Thymus (tissue), 11 donors: Measurements from ENCODE around the gene GTPBP6. TPM values are rescaled to one million over a fixed set of nuclear protein-coding genes. Genes with fewer than 3 reads are reported as not detected.
"Not testable (repeated sequence)": the region's sequence is repeated elsewhere in the genome, so short reads cannot be mapped to it uniquely, and the experiment has no call there.

Experiments used
- DNase-seq, 9 donors: peaks; one replicate each; pipeline ENCODE4 v3.0.0-alpha.2; 2013; ENCODE audit warnings: low spot score in 9 of 9, low read depth in 6 of 9, missing footprints in 1 of 9
- H3K27ac ChIP-seq, 2 donors: one replicate each; pipeline ENCODE4 v1.5.1; 2013; ENCODE audit warnings: control low read depth in 1 of 2, low read depth in 1 of 2, low read length in 1 of 2, mild to moderate bottlenecking in 1 of 2, moderate library complexity in 1 of 2
- H3K27me3 ChIP-seq, 2 donors: one replicate each; pipeline ENCODE4 v1.5.1; 2013; ENCODE audit warnings: low read length in 1 of 2; ENCODE audit not compliant: control insufficient read depth in 2 of 2, insufficient read depth in 1 of 2
- H3K36me3 ChIP-seq, 2 donors: one replicate each; pipeline ENCODE4 v1.5.1; 2013; ENCODE audit warnings: low read length in 1 of 2, mild to moderate bottlenecking in 1 of 2, moderate library complexity in 1 of 2; ENCODE audit not compliant: control insufficient read depth in 2 of 2, insufficient read depth in 2 of 2
- H3K4me1 ChIP-seq, 2 donors: one replicate each; pipeline ENCODE4 v1.5.1; 2013; ENCODE audit warnings: low read length in 2 of 2; ENCODE audit not compliant: control insufficient read depth in 2 of 2, insufficient read depth in 2 of 2
- H3K4me3 ChIP-seq, 2 donors: one replicate each; pipeline ENCODE4 v1.5.1; 2013; ENCODE audit warnings: low read length in 2 of 2, control low read depth in 1 of 2, mild to moderate bottlenecking in 1 of 2
- H3K9me3 ChIP-seq, 2 donors: one replicate each; pipeline ENCODE4 v1.5.1; 2013; ENCODE audit warnings: low read length in 1 of 2, mild to moderate bottlenecking in 1 of 2; ENCODE audit not compliant: control insufficient read depth in 2 of 2, insufficient read depth in 1 of 2
- WGBS: extraction: QIAGEN DNeasy Blood & Tissue Kit; methylation state at CpG from one replicate; pipeline ENCODE4 v1.1.7; 2013; 5-methylcytosine and 5-hydroxymethylcytosine counted together
- polyA plus RNA-seq: library from polyadenylated mRNA; stranded (reverse); fragments of 200-250 nt; gene quantifications from one replicate; pipeline ENCODE4 v1.2.3, GENCODE V29; 2013
- total RNA-seq: library from RNA; stranded (reverse); fragments of 120-200 nt; gene quantifications from one replicate; pipeline ENCODE4 v1.2.4, GENCODE V29; 2013
- donor health status: healthy.

The GTPBP6 gene
- total and polyA plus RNA-seq, 2 donors = 26.0 to 64.9 TPM

- no peak overlapping the region for H3K27ac ChIP-seq
- DNase-seq = no peak
- peaks cover 9 to 10% of the 10 kb centered on the region in 2 donors for H3K4me1 ChIP-seq
- no peaks in the 10 kb centered on the region for H3K27me3 ChIP-seq
- peaks cover 3 to 23% of the 10 kb centered on the region in 2 donors for H3K9me3 ChIP-seq
- 98% methylated on average over 39 of the region's 39 CpGs for WGBS
- peaks cover 21 to 43% of the 10 kb centered on the region in 2 donors for H3K36me3 ChIP-seq
- no peak overlapping the region for H3K4me3 ChIP-seq
Measured at GRCh38 chrX:353566-354535, 35.3 kb upstream of the GTPBP6 start.

- Histone ChIP-seq H3K4me1 (peaks cover 5 to 6% of the 10 kb centered on the region in 2 donors), H3K27me3 (no peaks in the 10 kb centered on the region), H3K27ac (no peak overlapping the region), H3K36me3 (peaks cover 19 to 39% of the 10 kb centered on the region in 2 donors), H3K4me3 (no peak overlapping the region), H3K9me3 (peaks cover 2 to 15% of the 10 kb centered on the region in 2 donors)
- WGBS = 98% methylated on average over 39 of the region's 39 CpGs
- no peak for DNase-seq
Measured at GRCh38 chrX:352582-353314, 34.2 kb upstream of the GTPBP6 start.

GRCh38 chrX:352181-352580 is 33.6 kb upstream of the GTPBP6 start:
- H3K27me3 ChIP-seq = no peaks in the 10 kb centered on the region
- peaks cover 2 to 5% of the 10 kb centered on the region in 2 donors for H3K4me1 ChIP-seq
- H3K9me3 ChIP-seq = peaks cover 4 to 20% of the 10 kb centered on the region in 2 donors
- 99% methylated on average over 27 of the region's 27 CpGs for WGBS
- no peak for DNase-seq
- no peak overlapping the region for H3K4me3 ChIP-seq
- no peak overlapping the region for H3K27ac ChIP-seq
- H3K36me3 ChIP-seq = peaks cover 25 to 45% of the 10 kb centered on the region in 2 donors

- DNase-seq = no peak
Measured at GRCh38 chrX:351736-352135, 33.1 kb upstream of the GTPBP6 start.

GRCh38 chrX:351324-351641 is 32.7 kb upstream of the GTPBP6 start:
- WGBS = 93% methylated on average over 11 of the region's 13 CpGs
- H3K9me3 ChIP-seq = peaks cover 13 to 29% of the 10 kb centered on the region in 2 donors
- DNase-seq, H3K4me1 ChIP-seq, H3K27ac ChIP-seq, H3K4me3 ChIP-seq, H3K27me3 ChIP-seq: not testable (repeated sequence)
- H3K36me3 ChIP-seq = peaks cover 31 to 48% of the 10 kb centered on the region in 2 donors

More at GRCh38 chrX:351736-352135, 33.1 kb upstream of the GTPBP6 start:
- Histone ChIP-seq H3K9me3 (peaks cover 9 to 25% of the 10 kb centered on the region in 2 donors), H3K4me1 (peaks cover 0 to 1% of the 10 kb centered on the region in 2 donors), H3K27me3 (no peaks in the 10 kb centered on the region), H3K4me3 (no peak overlapping the region), H3K27ac (no peak overlapping the region), H3K36me3 (peaks cover 29 to 48% of the 10 kb centered on the region in 2 donors)
- 97% methylated on average over 10 of the region's 10 CpGs for WGBS

- no peak for DNase-seq
- 93% methylated on average over 61 of the region's 61 CpGs for WGBS
- H3K27ac ChIP-seq = no peak overlapping the region
Measured at GRCh38 chrX:350534-351323, 32.1 kb upstream of the GTPBP6 start.

GRCh38 chrX:350148-350533 is 31.5 kb upstream of the GTPBP6 start:
- DNase-seq = no peak
- Histone ChIP-seq H3K4me1 (no peaks in the 10 kb centered on the region), H3K9me3 (peaks cover 20 to 37% of the 10 kb centered on the region in 2 donors), H3K27ac (no peak overlapping the region), H3K4me3 (no peak overlapping the region), H3K27me3 (no peaks in the 10 kb centered on the region), H3K36me3 (peaks cover 30 to 51% of the 10 kb centered on the region in 2 donors)
- WGBS = 94% methylated on average over 20 of the region's 20 CpGs

More at GRCh38 chrX:350534-351323, 32.1 kb upstream of the GTPBP6 start:
- Histone ChIP-seq H3K36me3 (peaks cover 29 to 47% of the 10 kb centered on the region in 2 donors), H3K27me3 (no peaks in the 10 kb centered on the region), H3K4me1 (no peaks in the 10 kb centered on the region), H3K4me3 (no peak overlapping the region), H3K9me3 (peaks cover 15 to 33% of the 10 kb centered on the region in 2 donors)

- H3K4me3 ChIP-seq = no peak overlapping the region
- WGBS = 95% methylated on average over 10 of the region's 10 CpGs
- no peak overlapping the region for H3K27ac ChIP-seq
- no peaks in the 10 kb centered on the region for H3K27me3 ChIP-seq
- no peak for DNase-seq
- H3K36me3 ChIP-seq = peaks cover 34 to 52% of the 10 kb centered on the region in 2 donors
- H3K4me1 ChIP-seq = no peaks in the 10 kb centered on the region
- H3K9me3 ChIP-seq = peaks cover 24 to 42% of the 10 kb centered on the region in 2 donors
Measured at GRCh38 chrX:349702-350101, 31.1 kb upstream of the GTPBP6 start.
